ENCODE measurements around the gene CEBPZ.
"Not testable (repeated sequence)": the region's sequence is repeated elsewhere in the genome, so short reads cannot be mapped to it uniquely, and the experiment has no call there.

CEBPZ gene

GRCh38 chr2:37246205-37246604 lies 14.8 kb upstream of the CEBPZ start:
- H3K4me1 ChIP-seq (ENCODE audit: control insufficient read depth in 5 of 5, insufficient read depth in 5 of 5, low read length in 5 of 5): no peaks in the 10 kb centered on the region
- no peak overlapping the region for H3K9ac ChIP-seq (ENCODE audit: low read length in 5 of 5)
- H3K4me3 ChIP-seq (ENCODE audit: low read depth in 1 of 5, low read length in 5 of 5): no peak overlapping the region
- H3K9me3 ChIP-seq (ENCODE audit: control insufficient read depth in 5 of 5, low read length in 5 of 5): no peaks in the 10 kb centered on the region
- peaks cover 24 to 75% (median 61%) of the 10 kb centered on the region in 5 donors for H3K36me3 ChIP-seq (ENCODE audit: control insufficient read depth in 5 of 5, insufficient read depth in 5 of 5, low read length in 5 of 5)
- no peaks in the 10 kb centered on the region for H3K27me3 ChIP-seq (ENCODE audit: control insufficient read depth in 5 of 5, insufficient read depth in 4 of 5, low read length in 5 of 5)
- H3K27ac ChIP-seq (ENCODE audit: low read depth, low read length): no peak overlapping the region

GRCh38 chr2:37244755-37245154 lies 13.4 kb upstream of the CEBPZ start:
- Histone ChIP-seq H3K9me3 (ENCODE audit: control insufficient read depth in 5 of 5, low read length in 5 of 5) (no peaks in the 10 kb centered on the region), H3K27me3 (ENCODE audit: control insufficient read depth in 5 of 5, insufficient read depth in 4 of 5, low read length in 5 of 5) (no peaks in the 10 kb centered on the region), H3K27ac (ENCODE audit: low read depth, low read length) (no peak overlapping the region), H3K9ac (ENCODE audit: low read length in 5 of 5) (no peak overlapping the region), H3K36me3 (ENCODE audit: control insufficient read depth in 5 of 5, insufficient read depth in 5 of 5, low read length in 5 of 5) (peaks cover 23 to 72% (median 59%) of the 10 kb centered on the region in 5 donors), H3K4me3 (ENCODE audit: low read depth in 1 of 5, low read length in 5 of 5) (no peak overlapping the region), H3K4me1 (ENCODE audit: control insufficient read depth in 5 of 5, insufficient read depth in 5 of 5, low read length in 5 of 5) (no peaks in the 10 kb centered on the region)

- Histone ChIP-seq H3K36me3 (ENCODE audit: control insufficient read depth in 5 of 5, insufficient read depth in 5 of 5, low read length in 5 of 5) (peaks cover 20 to 71% (median 57%) of the 10 kb centered on the region in 5 donors), H3K4me1 (ENCODE audit: control insufficient read depth in 5 of 5, insufficient read depth in 5 of 5, low read length in 5 of 5) (no peaks in the 10 kb centered on the region), H3K27ac (ENCODE audit: low read depth, low read length) (no peak overlapping the region), H3K27me3 (ENCODE audit: control insufficient read depth in 5 of 5, insufficient read depth in 4 of 5, low read length in 5 of 5) (no peaks in the 10 kb centered on the region), H3K9ac (ENCODE audit: low read length in 5 of 5) (no peak overlapping the region), H3K4me3 (ENCODE audit: low read depth in 1 of 5, low read length in 5 of 5) (no peak overlapping the region), H3K9me3 (ENCODE audit: control insufficient read depth in 5 of 5, low read length in 5 of 5) (no peaks in the 10 kb centered on the region)
Observed at GRCh38 chr2:37244017-37244416, 12.6 kb upstream of the CEBPZ start.

GRCh38 chr2:37243435-37243834 lies 12.0 kb upstream of the CEBPZ start:
- Histone ChIP-seq H3K4me3 (ENCODE audit: low read depth in 1 of 5, low read length in 5 of 5) (no peak overlapping the region), H3K27ac (ENCODE audit: low read depth, low read length) (no peak overlapping the region), H3K9me3 (ENCODE audit: control insufficient read depth in 5 of 5, low read length in 5 of 5) (no peaks in the 10 kb centered on the region), H3K36me3 (ENCODE audit: control insufficient read depth in 5 of 5, insufficient read depth in 5 of 5, low read length in 5 of 5) (peaks cover 20 to 66% (median 52%) of the 10 kb centered on the region in 5 donors), H3K9ac (ENCODE audit: low read length in 5 of 5) (no peak overlapping the region), H3K4me1 (ENCODE audit: control insufficient read depth in 5 of 5, insufficient read depth in 5 of 5, low read length in 5 of 5) (no peaks in the 10 kb centered on the region), H3K27me3 (ENCODE audit: control insufficient read depth in 5 of 5, insufficient read depth in 4 of 5, low read length in 5 of 5) (no peaks in the 10 kb centered on the region)

GRCh38 chr2:37232131-37232933 lies 936 bp upstream of the CEBPZ start:
- peak overlapping the region; percentile 91 to 96 (median 95) for H3K4me3 ChIP-seq (ENCODE audit: low read depth in 1 of 5, low read length in 5 of 5)
- H3K9ac ChIP-seq (ENCODE audit: low read length in 5 of 5): peak overlapping the region; percentile 84 to 97 (median 95)
- peaks cover 8 to 33% (median 29%) of the 10 kb centered on the region in 5 donors for H3K4me1 ChIP-seq (ENCODE audit: control insufficient read depth in 5 of 5, insufficient read depth in 5 of 5, low read length in 5 of 5)
- no peaks in the 10 kb centered on the region for H3K9me3 ChIP-seq (ENCODE audit: control insufficient read depth in 5 of 5, low read length in 5 of 5)
- peak overlapping the region; percentile 91 for H3K27ac ChIP-seq (ENCODE audit: low read depth, low read length)
- H3K36me3 ChIP-seq (ENCODE audit: control insufficient read depth in 5 of 5, insufficient read depth in 5 of 5, low read length in 5 of 5): peaks cover 10 to 16% (median 12%) of the 10 kb centered on the region in 5 donors
- H3K27me3 ChIP-seq (ENCODE audit: control insufficient read depth in 5 of 5, insufficient read depth in 4 of 5, low read length in 5 of 5): no peaks in the 10 kb centered on the region

GRCh38 chr2:37230581-37230980 lies 815 bp downstream of the CEBPZ start:
- H3K27ac ChIP-seq (ENCODE audit: low read depth, low read length): peak overlapping the region; percentile 91
- H3K27me3 ChIP-seq (ENCODE audit: control insufficient read depth in 5 of 5, insufficient read depth in 4 of 5, low read length in 5 of 5): no peaks in the 10 kb centered on the region
- H3K4me1 ChIP-seq (ENCODE audit: control insufficient read depth in 5 of 5, insufficient read depth in 5 of 5, low read length in 5 of 5): peaks cover 8 to 33% (median 29%) of the 10 kb centered on the region in 5 donors
- no peaks in the 10 kb centered on the region for H3K9me3 ChIP-seq (ENCODE audit: control insufficient read depth in 5 of 5, low read length in 5 of 5)
- peak overlapping the region; percentile 84 to 97 (median 95) for H3K9ac ChIP-seq (ENCODE audit: low read length in 5 of 5)
- H3K4me3 ChIP-seq (ENCODE audit: low read depth in 1 of 5, low read length in 5 of 5): peak overlapping the region; percentile 91 to 96 (median 95)
- peaks cover 13 to 22% (median 16%) of the 10 kb centered on the region in 5 donors for H3K36me3 ChIP-seq (ENCODE audit: control insufficient read depth in 5 of 5, insufficient read depth in 5 of 5, low read length in 5 of 5)

GRCh38 chr2:37228788-37229187 lies 2.6 kb downstream of the CEBPZ start:
- peaks cover 8 to 33% (median 30%) of the 10 kb centered on the region in 5 donors for H3K4me1 ChIP-seq (ENCODE audit: control insufficient read depth in 5 of 5, insufficient read depth in 5 of 5, low read length in 5 of 5)
- H3K27me3 ChIP-seq (ENCODE audit: control insufficient read depth in 5 of 5, insufficient read depth in 4 of 5, low read length in 5 of 5): no peaks in the 10 kb centered on the region
- no peak overlapping the region for H3K9ac ChIP-seq (ENCODE audit: low read length in 5 of 5)
- H3K9me3 ChIP-seq (ENCODE audit: control insufficient read depth in 5 of 5, low read length in 5 of 5): no peaks in the 10 kb centered on the region
- H3K4me3 ChIP-seq (ENCODE audit: low read depth in 1 of 5, low read length in 5 of 5): no peak overlapping the region
- peaks cover 12 to 22% (median 16%) of the 10 kb centered on the region in 5 donors for H3K36me3 ChIP-seq (ENCODE audit: control insufficient read depth in 5 of 5, insufficient read depth in 5 of 5, low read length in 5 of 5)
- no peak overlapping the region for H3K27ac ChIP-seq (ENCODE audit: low read depth, low read length)

GRCh38 chr2:37226863-37227262 lies 4.5 kb downstream of the CEBPZ start:
- Histone ChIP-seq H3K27ac (ENCODE audit: low read depth, low read length) (no peak overlapping the region), H3K4me1 (ENCODE audit: control insufficient read depth in 5 of 5, insufficient read depth in 5 of 5, low read length in 5 of 5) (peaks cover 0 to 20% (median 18%) of the 10 kb centered on the region in 5 donors)

GRCh38 chr2:37225129-37225528 lies 6.3 kb downstream of the CEBPZ start:
- H3K4me1 ChIP-seq (ENCODE audit: control insufficient read depth in 5 of 5, insufficient read depth in 5 of 5, low read length in 5 of 5): peaks cover 0 to 11% (median 9%) of the 10 kb centered on the region in 5 donors
- peaks cover 22 to 49% (median 38%) of the 10 kb centered on the region in 5 donors for H3K36me3 ChIP-seq (ENCODE audit: control insufficient read depth in 5 of 5, insufficient read depth in 5 of 5, low read length in 5 of 5)
- not testable (repeated sequence) for H3K4me3 ChIP-seq (ENCODE audit: low read depth in 1 of 5, low read length in 5 of 5); H3K27me3 ChIP-seq (ENCODE audit: control insufficient read depth in 5 of 5, insufficient read depth in 4 of 5, low read length in 5 of 5); H3K9ac ChIP-seq (ENCODE audit: low read length in 5 of 5); H3K27ac ChIP-seq (ENCODE audit: low read depth, low read length); H3K9me3 ChIP-seq (ENCODE audit: control insufficient read depth in 5 of 5, low read length in 5 of 5)

More at GRCh38 chr2:37226863-37227262, 4.5 kb downstream of the CEBPZ start:
- Histone ChIP-seq H3K9me3 (ENCODE audit: control insufficient read depth in 5 of 5, low read length in 5 of 5) (no peaks in the 10 kb centered on the region), H3K9ac (ENCODE audit: low read length in 5 of 5) (no peak overlapping the region), H3K36me3 (ENCODE audit: control insufficient read depth in 5 of 5, insufficient read depth in 5 of 5, low read length in 5 of 5) (peaks cover 19 to 36% (median 25%) of the 10 kb centered on the region in 5 donors), H3K27me3 (ENCODE audit: control insufficient read depth in 5 of 5, insufficient read depth in 4 of 5, low read length in 5 of 5) (no peaks in the 10 kb centered on the region), H3K4me3 (ENCODE audit: low read depth in 1 of 5, low read length in 5 of 5) (no peak overlapping the region)

- H3K9me3 ChIP-seq (ENCODE audit: control insufficient read depth in 5 of 5, low read length in 5 of 5): no peaks in the 10 kb centered on the region
- H3K9ac ChIP-seq (ENCODE audit: low read length in 5 of 5): no peak overlapping the region
- no peak overlapping the region for H3K27ac ChIP-seq (ENCODE audit: low read depth, low read length)
- peaks cover 0 to 3% (median 0%) of the 10 kb centered on the region in 5 donors for H3K4me1 ChIP-seq (ENCODE audit: control insufficient read depth in 5 of 5, insufficient read depth in 5 of 5, low read length in 5 of 5)
- H3K27me3 ChIP-seq (ENCODE audit: control insufficient read depth in 5 of 5, insufficient read depth in 4 of 5, low read length in 5 of 5): no peaks in the 10 kb centered on the region
- H3K36me3 ChIP-seq (ENCODE audit: control insufficient read depth in 5 of 5, insufficient read depth in 5 of 5, low read length in 5 of 5): peaks cover 26 to 53% (median 38%) of the 10 kb centered on the region in 5 donors
- no peak overlapping the region for H3K4me3 ChIP-seq (ENCODE audit: low read depth in 1 of 5, low read length in 5 of 5)
Observed at GRCh38 chr2:37224063-37224462, 7.3 kb downstream of the CEBPZ start.
